Measurements from ENCODE around the gene NEK7. TPM values are rescaled to one million over a fixed set of nuclear protein-coding genes. Genes with fewer than 3 reads are reported as not detected.
"Not testable (repeated sequence)": the region's sequence is repeated elsewhere in the genome, so short reads cannot be mapped to it uniquely, and the experiment has no call there.

NEK7 gene
- total RNA-seq, 1 experiment from 2014 or later, result 51.1 TPM

- ChIA-PET POLR2A (interaction anchor here (1.4 to 2.2 kb wide), 3 partner anchors 13 to 56 kb away, joined by 5 to 6 read pairs (median 6); partner anchors contain the start of gene NEK7), CTCF (interaction anchor here (0.6 to 1.3 kb wide), 6 partner anchors 9 to 254 kb away, joined by 3 to 8 read pairs (median 4); no protein-coding TSS in a partner anchor)
- H3K27me3 Mint-ChIP-seq (ENCODE audit: insufficient read depth, unreplicated experiment), result no peaks in the 10 kb centered on the region
- intact Hi-C loops (cut with micrococcal nuclease), result loop anchor here (2.0 kb wide), 1 partner anchor 55 kb away; the partner anchor contains the start of gene NEK7
- BruUV-seq (replicated peaks), result no TSS peak
- no peak overlapping the region for H3K27ac Mint-ChIP-seq (ENCODE audit: low read depth, unreplicated experiment)
- H3K9me3 Mint-ChIP-seq (ENCODE audit: unreplicated experiment), result peaks cover 16% of the 10 kb centered on the region
- peaks cover 21% of the 10 kb centered on the region for H3K4me1 Mint-ChIP-seq (ENCODE audit: insufficient read depth, unreplicated experiment)
- peaks cover 42% of the 10 kb centered on the region for H3K36me3 Mint-ChIP-seq (ENCODE audit: insufficient read depth, unreplicated experiment)
- TF ChIP-seq, protein P1, sequence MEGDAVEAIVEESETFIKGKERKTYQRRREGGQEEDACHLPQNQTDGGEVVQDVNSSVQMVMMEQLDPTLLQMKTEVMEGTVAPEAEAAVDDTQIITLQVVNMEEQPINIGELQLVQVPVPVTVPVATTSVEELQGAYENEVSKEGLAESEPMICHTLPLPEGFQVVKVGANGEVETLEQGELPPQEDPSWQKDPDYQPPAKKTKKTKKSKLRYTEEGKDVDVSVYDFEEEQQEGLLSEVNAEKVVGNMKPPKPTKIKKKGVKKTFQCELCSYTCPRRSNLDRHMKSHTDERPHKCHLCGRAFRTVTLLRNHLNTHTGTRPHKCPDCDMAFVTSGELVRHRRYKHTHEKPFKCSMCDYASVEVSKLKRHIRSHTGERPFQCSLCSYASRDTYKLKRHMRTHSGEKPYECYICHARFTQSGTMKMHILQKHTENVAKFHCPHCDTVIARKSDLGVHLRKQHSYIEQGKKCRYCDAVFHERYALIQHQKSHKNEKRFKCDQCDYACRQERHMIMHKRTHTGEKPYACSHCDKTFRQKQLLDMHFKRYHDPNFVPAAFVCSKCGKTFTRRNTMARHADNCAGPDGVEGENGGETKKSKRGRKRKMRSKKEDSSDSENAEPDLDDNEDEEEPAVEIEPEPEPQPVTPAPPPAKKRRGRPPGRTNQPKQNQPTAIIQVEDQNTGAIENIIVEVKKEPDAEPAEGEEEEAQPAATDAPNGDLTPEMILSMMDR (IDR thresholded peaks at IDR 0.05; ENCODE audit: unreplicated experiment), result no peak
- no peak overlapping the region for H3K4me3 Mint-ChIP-seq (ENCODE audit: unreplicated experiment)
- DNase-seq (ENCODE audit: unreplicated experiment), result no peak
Measured at GRCh38 chr1:198212126-198212525, 55.3 kb downstream of the NEK7 start.

DNA sequence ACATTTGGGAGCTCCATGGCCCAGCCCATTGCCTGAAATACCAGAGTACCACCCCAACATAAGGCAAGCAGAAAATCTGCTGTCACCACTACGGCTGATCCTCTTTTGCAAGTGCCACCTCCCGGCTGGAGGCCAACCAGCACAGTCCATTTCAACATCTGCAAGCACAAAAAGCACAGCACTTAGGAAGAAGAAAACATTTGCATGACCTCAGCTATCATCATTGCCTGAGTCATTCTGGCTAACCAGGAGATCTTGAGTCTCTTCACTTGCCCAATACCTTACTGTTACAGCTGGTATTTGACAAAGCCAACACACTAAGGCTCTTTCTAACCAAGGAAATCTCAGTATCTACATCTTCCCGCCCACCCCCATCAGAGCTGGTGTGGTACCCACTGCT is 55.9 kb downstream of the NEK7 start:
- Mint-ChIP-seq H3K27ac (ENCODE audit: low read depth, unreplicated experiment) (peak overlapping the region; percentile 5), H3K27me3 (ENCODE audit: insufficient read depth, unreplicated experiment) (no peaks in the 10 kb centered on the region), H3K9me3 (ENCODE audit: unreplicated experiment) (peaks cover 16% of the 10 kb centered on the region), H3K4me3 (ENCODE audit: unreplicated experiment) (no peak overlapping the region), H3K4me1 (ENCODE audit: insufficient read depth, unreplicated experiment) (peaks cover 22% of the 10 kb centered on the region), H3K36me3 (ENCODE audit: insufficient read depth, unreplicated experiment) (peaks cover 47% of the 10 kb centered on the region)
- BruUV-seq (replicated peaks), result no TSS peak
- TF ChIP-seq, protein P1 (IDR thresholded peaks at IDR 0.05; ENCODE audit: unreplicated experiment), result no peak
- CTCF ChIA-PET, result interaction anchor here (0.8 to 1.3 kb wide), 2 partner anchors 10 to 253 kb away, joined by 3 to 8 read pairs; no protein-coding TSS in a partner anchor
- POLR2A ChIA-PET, result interaction anchor here (1.4 to 2.2 kb wide), 3 partner anchors 14 to 56 kb away, joined by 5 to 6 read pairs (median 6); partner anchors contain the start of gene NEK7
- peak; percentile 89 for DNase-seq (ENCODE audit: unreplicated experiment)
- intact Hi-C loops (cut with micrococcal nuclease), result loop anchor here (2.0 kb wide), 1 partner anchor 56 kb away; the partner anchor contains the start of gene NEK7

DNA sequence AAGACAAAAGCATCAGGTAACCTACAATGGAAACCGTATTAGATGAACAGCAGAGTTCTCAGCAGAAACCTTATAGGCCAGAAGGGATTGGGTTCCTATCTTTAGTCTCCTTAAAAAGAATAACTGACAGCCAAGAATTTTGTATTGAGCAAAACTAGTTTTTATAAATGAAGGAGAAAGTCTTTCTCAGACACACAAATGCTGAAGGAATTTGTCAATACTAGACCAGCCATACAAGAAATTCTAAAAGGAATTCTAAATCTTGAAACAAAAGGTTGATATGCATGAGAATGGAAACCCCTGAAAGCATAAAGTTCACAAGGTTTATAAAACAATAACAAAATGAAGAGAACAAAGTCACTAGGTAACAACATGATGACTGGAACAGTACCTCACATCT is 58.1 kb downstream of the NEK7 start:
- no TSS peak for BruUV-seq (replicated peaks)

GRCh38 chr1:198220428-198220827 is 63.6 kb downstream of the NEK7 start:
- CTCF ChIA-PET, result interaction anchor here (0.6 to 1.3 kb wide), 3 partner anchors 44 to 248 kb away, joined by 3 to 4 read pairs (median 3); no protein-coding TSS in a partner anchor
- H3K27me3 Mint-ChIP-seq (ENCODE audit: insufficient read depth, unreplicated experiment), result no peaks in the 10 kb centered on the region
- intact Hi-C loops (cut with micrococcal nuclease), result loop anchor here (2.0 kb wide), 1 partner anchor 64 kb away; the partner anchor contains the start of gene NEK7
- no TSS peak for BruUV-seq (replicated peaks)
- POLR2A ChIA-PET, result interaction anchor here (0.7 to 4.7 kb wide), 12 partner anchors 11 to 223 kb away, joined by 3 to 26 read pairs (median 5); partner anchors contain the start of gene NEK7
- H3K4me1 Mint-ChIP-seq (ENCODE audit: insufficient read depth, unreplicated experiment), result peaks cover 28% of the 10 kb centered on the region
- peak overlapping the region; percentile 79 for H3K27ac Mint-ChIP-seq (ENCODE audit: low read depth, unreplicated experiment)
- DNase-seq (ENCODE audit: unreplicated experiment), result peak; percentile 97
- H3K9me3 Mint-ChIP-seq (ENCODE audit: unreplicated experiment), result peaks cover 22% of the 10 kb centered on the region
- H3K4me3 Mint-ChIP-seq (ENCODE audit: unreplicated experiment), result peak overlapping the region; percentile 15
- TF ChIP-seq, protein P1 (IDR thresholded peaks at IDR 0.05; ENCODE audit: unreplicated experiment), result no peak
- peaks cover 17% of the 10 kb centered on the region for H3K36me3 Mint-ChIP-seq (ENCODE audit: insufficient read depth, unreplicated experiment)

More for the DNA sequence above, 58.1 kb downstream of the NEK7 start:
- Mint-ChIP-seq H3K27ac (ENCODE audit: low read depth, unreplicated experiment) (no peak overlapping the region), H3K36me3 (ENCODE audit: insufficient read depth, unreplicated experiment) (peaks cover 47% of the 10 kb centered on the region), H3K9me3 (ENCODE audit: unreplicated experiment) (peaks cover 16% of the 10 kb centered on the region), H3K4me3 (ENCODE audit: unreplicated experiment) (no peak overlapping the region), H3K27me3 (ENCODE audit: insufficient read depth, unreplicated experiment) (no peaks in the 10 kb centered on the region), H3K4me1 (ENCODE audit: insufficient read depth, unreplicated experiment) (peaks cover 22% of the 10 kb centered on the region)
- intact Hi-C loops (cut with micrococcal nuclease), result no loop called here
- TF ChIP-seq, protein P1 (IDR thresholded peaks at IDR 0.05; ENCODE audit: unreplicated experiment), result no peak
- ChIA-PET CTCF (interaction anchor here (0.9 kb wide), 1 partner anchor 252 kb away, joined by 3 read pairs; no protein-coding TSS in a partner anchor), POLR2A (interaction anchor here (1.9 kb wide), 1 partner anchor 19 kb away, joined by 5 read pairs; no protein-coding TSS in a partner anchor)
- DNase-seq (ENCODE audit: unreplicated experiment), result no peak

DNA sequence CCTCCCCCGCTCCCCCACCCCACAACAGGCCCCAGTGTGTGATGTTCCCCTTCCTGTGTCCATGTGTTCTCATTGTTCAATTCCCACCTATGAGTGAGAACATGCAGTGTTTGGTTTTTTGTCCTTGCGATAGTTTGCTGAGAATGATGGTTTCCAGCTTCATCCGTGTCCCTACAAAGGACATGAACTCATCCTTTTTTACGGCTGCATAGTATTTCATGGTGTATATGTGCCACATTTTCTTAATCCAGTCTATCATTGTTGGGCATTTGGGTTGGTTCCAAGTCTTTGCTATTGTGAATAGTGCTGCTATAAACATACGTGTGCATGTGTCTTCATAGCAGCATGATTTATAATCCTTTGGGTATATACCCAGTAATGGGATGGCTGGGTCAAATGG is 70.2 kb downstream of the NEK7 start:
- CTCF ChIA-PET; H3K27ac Mint-ChIP-seq (ENCODE audit: low read depth, unreplicated experiment); POLR2A ChIA-PET; H3K27me3 Mint-ChIP-seq (ENCODE audit: insufficient read depth, unreplicated experiment); DNase-seq (ENCODE audit: unreplicated experiment); H3K36me3 Mint-ChIP-seq (ENCODE audit: insufficient read depth, unreplicated experiment); intact Hi-C loops (cut with micrococcal nuclease); BruUV-seq (replicated peaks); H3K4me3 Mint-ChIP-seq (ENCODE audit: unreplicated experiment): not testable (repeated sequence)
- Mint-ChIP-seq H3K4me1 (ENCODE audit: insufficient read depth, unreplicated experiment) (peaks cover 12% of the 10 kb centered on the region), H3K9me3 (ENCODE audit: unreplicated experiment) (peaks cover 14% of the 10 kb centered on the region)

DNA sequence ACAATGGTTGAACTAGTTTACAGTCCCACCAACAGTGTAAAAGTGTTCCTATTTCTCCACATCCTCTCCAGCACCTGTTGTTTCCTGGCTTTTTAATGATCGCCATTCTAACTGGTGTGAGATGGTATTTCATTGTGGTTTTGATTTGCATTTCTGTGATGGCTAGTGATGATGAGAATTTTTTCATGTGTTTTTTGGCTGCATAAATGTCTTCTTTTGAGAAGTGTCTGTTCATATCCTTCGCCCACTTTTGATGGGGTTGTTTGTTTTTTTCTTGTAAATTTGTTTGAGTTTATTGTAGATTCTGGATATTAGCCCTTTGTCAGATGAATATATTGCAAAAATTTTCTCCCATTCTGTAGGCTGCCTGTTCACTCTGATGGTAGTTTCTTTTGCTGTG is 70.7 kb downstream of the NEK7 start:
- H3K27me3 Mint-ChIP-seq (ENCODE audit: insufficient read depth, unreplicated experiment); BruUV-seq (replicated peaks); H3K4me3 Mint-ChIP-seq (ENCODE audit: unreplicated experiment); H3K9me3 Mint-ChIP-seq (ENCODE audit: unreplicated experiment); DNase-seq (ENCODE audit: unreplicated experiment); H3K36me3 Mint-ChIP-seq (ENCODE audit: insufficient read depth, unreplicated experiment); POLR2A ChIA-PET; CTCF ChIA-PET; H3K27ac Mint-ChIP-seq (ENCODE audit: low read depth, unreplicated experiment); intact Hi-C loops (cut with micrococcal nuclease): not testable (repeated sequence)
- peaks cover 13% of the 10 kb centered on the region for H3K4me1 Mint-ChIP-seq (ENCODE audit: insufficient read depth, unreplicated experiment)

Measured in MCF 10A (cell line).